CD4-positive, alpha-beta memory T cell (primary cell): ENCODE data around the gene INTS7. TPM values are rescaled to one million over a fixed set of nuclear protein-coding genes. Genes with fewer than 3 reads are reported as not detected.

Experiments used
- CTCF ChIA-PET: fragments of 350-600 bp; sonication (Branson Sonifier 250); formaldehyde crosslinking; loops from one replicate; lab custom pipeline; 2021; ENCODE audit warnings: inconsistent platforms; ENCODE audit not compliant: partially characterized antibody; lab: Charles Lee
- POLR2A ChIA-PET: fragments of 350-600 bp; sonication (Branson Sonifier 250); formaldehyde crosslinking; loops from one replicate; lab custom pipeline; 2021; ENCODE audit not compliant: partially characterized antibody; lab: Charles Lee
- DNase-seq, 5 donors: peaks; one replicate each; pipeline versions ENCODE4 v3.0.0 to v3.0.0-alpha.2; 2020 to 2022; ENCODE audit warnings: mixed read lengths in 1 of 5
- H3K27ac ChIP-seq: one replicate; pipeline ENCODE4 v1.7.0; 2013; ENCODE audit warnings: low read depth, low read length
- H3K27me3 ChIP-seq: 2 replicates; pipeline ENCODE4 v1.7.0; 2013; ENCODE audit warnings: mild to moderate bottlenecking, low read length, moderate library complexity; ENCODE audit not compliant: insufficient read depth
- H3K36me3 ChIP-seq: 2 replicates; pipeline ENCODE4 v1.7.0; 2013; ENCODE audit warnings: mild to moderate bottlenecking, low read length, moderate library complexity; ENCODE audit not compliant: insufficient read depth
- H3K4me1 ChIP-seq: 2 replicates; pipeline ENCODE4 v1.7.0; 2013; ENCODE audit warnings: mild to moderate bottlenecking, low read length, moderate library complexity; ENCODE audit not compliant: insufficient read depth
- H3K4me3 ChIP-seq, 2 donors: one replicate each; pipeline ENCODE4 v1.7.0; 2013; ENCODE audit warnings: low read length in 2 of 2, mild to moderate bottlenecking in 1 of 2
- H3K9me3 ChIP-seq, 2 donors: one replicate each; pipeline ENCODE4 v1.7.0; 2013; ENCODE audit warnings: low read length in 2 of 2, control low read depth in 1 of 2; ENCODE audit not compliant: control insufficient read depth in 1 of 2
- H3K27ac Mint-ChIP-seq, 7 donors: one replicate each; pipeline ENCODE4 v1.8.0; 2020 to 2021; ENCODE audit warnings: mixed read lengths in 7 of 7, mild to moderate bottlenecking in 6 of 7, inconsistent platforms in 3 of 7, moderate library complexity in 3 of 7
- H3K27me3 Mint-ChIP-seq, 2 donors: one replicate each; pipeline ENCODE4 v1.8.0; 2020 to 2021; ENCODE audit warnings: mixed read lengths in 2 of 2
- H3K36me3 Mint-ChIP-seq, 2 donors: one replicate each; pipeline ENCODE4 v1.8.0; 2020 to 2021; ENCODE audit warnings: mixed read lengths in 2 of 2, inconsistent platforms in 1 of 2, mild to moderate bottlenecking in 1 of 2
- H3K4me1 Mint-ChIP-seq, 4 donors: one replicate each; pipeline ENCODE4 v1.8.0; 2020 to 2021; ENCODE audit warnings: mixed read lengths in 4 of 4, mild to moderate bottlenecking in 1 of 4
- H3K4me3 Mint-ChIP-seq, 8 donors: one replicate each; pipeline ENCODE4 v1.8.0; 2020 to 2021; ENCODE audit warnings: mixed read lengths in 8 of 8, mild to moderate bottlenecking in 7 of 8, moderate library complexity in 6 of 8, inconsistent platforms in 3 of 8
- H3K9me3 Mint-ChIP-seq, 8 donors: one replicate each; pipeline ENCODE4 v1.8.0; 2020 to 2021; ENCODE audit warnings: mixed read lengths in 8 of 8, mild to moderate bottlenecking in 5 of 8, inconsistent platforms in 3 of 8, moderate library complexity in 1 of 8
- intact Hi-C: fragments of 100-400 bp; cut with micrococcal nuclease; formaldehyde crosslinking; loops from one replicate; pipeline ENCODE4 v1.15.1; 2023
- polyA plus RNA-seq, 2 donors: library from polyadenylated mRNA; unstranded; fragments of 300-500 nt; fragmentation: Illumina TruSeq; gene quantifications; one replicate each; pipeline ENCODE4 v1.2.3, GENCODE V29; 2021
- total RNA-seq, 2 experiments: library from RNA; stranded (reverse); gene quantifications; one replicate each; pipeline ENCODE4 v1.2.3, GENCODE V29; 2021

Gene INTS7
- total and polyA plus RNA-seq, 4 experiments from 2014 or later = 8.4 to 19.1 (median 10.9) TPM

- intact Hi-C loops = no loop called here
- POLR2A ChIA-PET = interaction anchor here (1.5 kb wide), 1 partner anchor 20 kb away, joined by 4 read pairs; the partner anchor contains the start of genes DTL and INTS7
- H3K36me3 Mint-ChIP-seq = peaks cover 6 to 7% of the 10 kb centered on the region in 2 donors
These were observed 20.0 kb upstream of the INTS7 start for GRCh38 chr1:212055333-212055732.

GRCh38 chr1:212053993-212054392 is 18.6 kb upstream of the INTS7 start:
- Histone ChIP-seq H3K9me3 (peaks cover 0 to 3% of the 10 kb centered on the region in 2 donors), H3K27ac (no peak overlapping the region), H3K4me1 (no peaks in the 10 kb centered on the region), H3K36me3 (no peaks in the 10 kb centered on the region), H3K27me3 (no peaks in the 10 kb centered on the region), H3K4me3 (no peak overlapping the region)
- Mint-ChIP-seq H3K4me1 (peaks cover 0 to 2% (median 0%) of the 10 kb centered on the region in 4 donors), H3K9me3 (peaks cover 4 to 25% (median 18%) of the 10 kb centered on the region in 8 donors), H3K36me3 (peaks cover 6 to 7% of the 10 kb centered on the region in 2 donors), H3K4me3 (no peak overlapping the region), H3K27me3 (no peaks in the 10 kb centered on the region), H3K27ac (no peak overlapping the region)
- no peak for DNase-seq
- intact Hi-C loops = no loop called here
- ChIA-PET POLR2A (interaction anchor here (1.5 kb wide), 1 partner anchor 18 kb away, joined by 4 read pairs; the partner anchor contains the start of genes DTL and INTS7), CTCF (interaction anchor here (1.6 to 2.4 kb wide), 3 partner anchors 10 to 402 kb away, joined by 5 to 9 read pairs (median 7); partner anchors contain the start of genes DTL and INTS7)

More at GRCh38 chr1:212055333-212055732, 20.0 kb upstream of the INTS7 start:
- Mint-ChIP-seq H3K9me3 (peaks cover 4 to 25% (median 18%) of the 10 kb centered on the region in 8 donors), H3K4me3 (no peak overlapping the region), H3K27me3 (no peaks in the 10 kb centered on the region), H3K4me1 (peaks cover 0 to 2% (median 0%) of the 10 kb centered on the region in 4 donors), H3K27ac (no peak overlapping the region)
- Histone ChIP-seq H3K27ac (no peak overlapping the region), H3K9me3 (peaks cover 0 to 3% of the 10 kb centered on the region in 2 donors), H3K27me3 (no peaks in the 10 kb centered on the region), H3K36me3 (no peaks in the 10 kb centered on the region), H3K4me1 (no peaks in the 10 kb centered on the region), H3K4me3 (no peak overlapping the region)
- DNase-seq = no peak
- CTCF ChIA-PET = interaction anchor here (1.6 to 2.4 kb wide), 4 partner anchors 9 to 401 kb away, joined by 5 to 9 read pairs (median 6); partner anchors contain the start of genes DTL and INTS7

DNA sequence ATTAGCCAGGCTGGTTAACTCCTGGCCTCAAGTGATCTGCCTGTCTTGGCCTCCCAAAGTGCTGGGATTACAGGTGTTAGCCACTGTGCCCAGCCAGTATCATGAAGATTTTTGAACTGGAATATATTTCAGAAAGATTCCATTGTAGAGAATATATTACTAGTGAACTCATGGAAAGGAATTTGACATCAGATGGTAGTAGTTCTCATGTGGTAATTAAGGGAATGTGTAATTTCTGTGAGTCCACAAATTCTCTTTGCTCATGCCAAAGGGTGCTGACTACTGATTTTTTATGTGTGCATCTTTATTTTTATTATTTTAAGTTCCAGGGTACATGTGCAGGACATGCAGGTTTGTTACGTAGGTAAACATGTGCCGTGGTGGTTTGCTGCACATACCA is 10.6 kb upstream of the INTS7 start:
- Histone ChIP-seq H3K9me3 (no peaks in the 10 kb centered on the region), H3K4me3 (no peak overlapping the region), H3K36me3 (no peaks in the 10 kb centered on the region), H3K27me3 (no peaks in the 10 kb centered on the region), H3K4me1 (peaks cover 2% of the 10 kb centered on the region), H3K27ac (no peak overlapping the region)
- no peak overlapping the region for H3K4me3 Mint-ChIP-seq
- intact Hi-C loops = no loop called here
- H3K36me3 Mint-ChIP-seq = no peaks in the 10 kb centered on the region
- DNase-seq = no peak
- H3K27ac Mint-ChIP-seq = no peak overlapping the region
- ChIA-PET CTCF (interaction anchor here (1.0 to 5.1 kb wide), 4 partner anchors 10 to 246 kb away, joined by 3 to 33 read pairs (median 4); partner anchors contain the start of genes DTL and INTS7), POLR2A (no interaction called here)
- H3K27me3 Mint-ChIP-seq = no peaks in the 10 kb centered on the region
- H3K9me3 Mint-ChIP-seq = peaks cover 0 to 2% (median 0%) of the 10 kb centered on the region in 8 donors
- H3K4me1 Mint-ChIP-seq = peaks cover 1 to 3% (median 2%) of the 10 kb centered on the region in 4 donors

- POLR2A ChIA-PET = no interaction called here
- H3K9me3 Mint-ChIP-seq = peaks cover 0 to 2% (median 0%) of the 10 kb centered on the region in 8 donors
- no peaks in the 10 kb centered on the region for H3K27me3 ChIP-seq
- H3K36me3 Mint-ChIP-seq = no peaks in the 10 kb centered on the region
- no peak overlapping the region for H3K27ac ChIP-seq
- no peaks in the 10 kb centered on the region for H3K36me3 ChIP-seq
- no peak overlapping the region for H3K4me3 Mint-ChIP-seq
- no peak overlapping the region for H3K4me3 ChIP-seq
- DNase-seq = no peak
- H3K4me1 ChIP-seq = peaks cover 7% of the 10 kb centered on the region
- peaks cover 4 to 11% (median 8%) of the 10 kb centered on the region in 4 donors for H3K4me1 Mint-ChIP-seq
- CTCF ChIA-PET = interaction anchor here (0.7 to 1.5 kb wide), 4 partner anchors 9 to 411 kb away, joined by 3 to 5 read pairs (median 4); partner anchors contain the start of genes DTL and INTS7
- intact Hi-C loops = no loop called here
- no peak overlapping the region for H3K27ac Mint-ChIP-seq
- H3K9me3 ChIP-seq = no peaks in the 10 kb centered on the region
- no peaks in the 10 kb centered on the region for H3K27me3 Mint-ChIP-seq
These were observed 9.5 kb upstream of the INTS7 start for GRCh38 chr1:212044851-212045250.

GRCh38 chr1:212042436-212042835 is 7.1 kb upstream of the INTS7 start:
- POLR2A ChIA-PET = no interaction called here

GRCh38 chr1:212040629-212041412 is 5.5 kb upstream of the INTS7 start:
- intact Hi-C loops = no loop called here
- H3K27ac ChIP-seq = peak overlapping the region; percentile 14
- Mint-ChIP-seq H3K27ac (peak overlapping the region in 3 of 7 donors; percentile 65 to 86 (median 78)), H3K4me1 (peaks cover 16 to 34% (median 18%) of the 10 kb centered on the region in 4 donors), H3K9me3 (peaks cover 0 to 2% (median 0%) of the 10 kb centered on the region in 8 donors), H3K4me3 (peak overlapping the region; percentile 46 to 82 (median 70)), H3K27me3 (no peaks in the 10 kb centered on the region), H3K36me3 (peaks cover 0 to 1% of the 10 kb centered on the region in 2 donors)
- peaks cover 23% of the 10 kb centered on the region for H3K4me1 ChIP-seq
- H3K36me3 ChIP-seq = no peaks in the 10 kb centered on the region
- POLR2A ChIA-PET = no interaction called here
- CTCF ChIA-PET = interaction anchor here (1.0 to 2.8 kb wide), 6 partner anchors 12 to 360 kb away, joined by 3 to 18 read pairs (median 5); no protein-coding TSS in a partner anchor
- peak overlapping the region; percentile 1 to 24 for H3K4me3 ChIP-seq
- peak in 1 of 5 donors; percentile 10 for DNase-seq
- no peaks in the 10 kb centered on the region for H3K9me3 ChIP-seq
- no peaks in the 10 kb centered on the region for H3K27me3 ChIP-seq

More at GRCh38 chr1:212042436-212042835, 7.1 kb upstream of the INTS7 start:
- Histone ChIP-seq H3K36me3 (no peaks in the 10 kb centered on the region), H3K4me3 (no peak overlapping the region), H3K27me3 (no peaks in the 10 kb centered on the region), H3K9me3 (no peaks in the 10 kb centered on the region), H3K4me1 (peaks cover 13% of the 10 kb centered on the region), H3K27ac (no peak overlapping the region)
- Mint-ChIP-seq H3K9me3 (peaks cover 0 to 2% (median 0%) of the 10 kb centered on the region in 8 donors), H3K4me3 (peak overlapping the region in 1 of 8 donors; percentile 24), H3K36me3 (no peaks in the 10 kb centered on the region), H3K4me1 (peaks cover 7 to 18% (median 12%) of the 10 kb centered on the region in 4 donors), H3K27ac (no peak overlapping the region), H3K27me3 (no peaks in the 10 kb centered on the region)
- intact Hi-C loops = no loop called here
- DNase-seq = no peak
- CTCF ChIA-PET = interaction anchor here (0.5 kb wide), 1 partner anchor 323 kb away, joined by 3 read pairs; no protein-coding TSS in a partner anchor
